GM12891 (cell line): ENCODE measurements around the gene PIP4K2C.

Source experiments
- POLR2A ChIP-seq: IDR thresholded peaks from 2 replicates; pipeline ENCODE4 v1.6.1; 2011; ENCODE audit warnings: low read depth, low read length, control low read depth
- POLR2AphosphoS5 ChIP-seq: IDR thresholded peaks from 2 replicates; pipeline ENCODE4 v1.6.1; 2011; ENCODE audit warnings: low read depth, low read length, control low read depth
- SPI1 ChIP-seq: IDR thresholded peaks from 2 replicates; pipeline ENCODE4 v1.6.1; 2011; ENCODE audit warnings: low read depth, low read length, control low read depth
- TAF1 ChIP-seq: IDR thresholded peaks from 2 replicates; pipeline ENCODE4 v1.6.1; 2011; ENCODE audit warnings: low read depth, low read length, control low read depth

GRCh38 chr12:57640175-57641042 is 49.4 kb downstream of the PIP4K2C start:
- no peak for TF ChIP-seq TAF1
- no peak for TF ChIP-seq POLR2A
- no peak for TF ChIP-seq POLR2AphosphoS5
- no peak for TF ChIP-seq SPI1
